ENCODE data around the gene CLDN10.

GRCh38 chr13:95547531-95548167 lies 4.9 kb upstream of the CLDN10 start:
- no peak for TF ChIP-seq CTCF (IDR thresholded peaks at IDR 0.05 in 4 of 5, conservative IDR thresholded peaks at IDR 0.05 in 1 of 5)
- no peak for TF ChIP-seq POLR2A (IDR thresholded peaks at IDR 0.05)
